GM23338 (cell line): ENCODE results near the gene USP28.

Experiments used
- CTCF ChIP-seq, 2 experiments: fragments of 200-600 bp in 1 of 2; sonication (generic) in 1 of 2; conservative IDR thresholded peaks; 2 replicates each; pipeline versions ENCODE4 v1.5.1 to v1.6.1; 2016 to 2017; ENCODE audit warnings: antibody characterized with exemption in 2 of 2, low read depth in 2 of 2, mild to moderate bottlenecking in 2 of 2, moderate library complexity in 1 of 2
- EZH2phosphoT487 ChIP-seq: fragments of 200-600 bp; sonication (generic); IDR thresholded peaks from one replicate; pipeline ENCODE4 v1.8.1; 2018; ENCODE audit warnings: antibody characterized with exemption; ENCODE audit not compliant: unreplicated experiment
- JUNB ChIP-seq: IDR thresholded peaks from one replicate; pipeline ENCODE4 v1.6.1; 2016; ENCODE audit warnings: antibody characterized with exemption; ENCODE audit not compliant: unreplicated experiment
- POLR2AphosphoS5 ChIP-seq: IDR thresholded peaks from 2 replicates; pipeline ENCODE4 v1.6.1; 2016; ENCODE audit warnings: antibody characterized with exemption, low read depth
- TF ChIP-seq, protein P1 (sequence below): IDR thresholded peaks from 2 replicates; pipeline ENCODE4 v1.6.1; 2016; ENCODE audit warnings: antibody characterized with exemption

GRCh38 chr11:113817626-113818025, 57.7 kb downstream of the USP28 start:
- TF ChIP-seq, protein P1, sequence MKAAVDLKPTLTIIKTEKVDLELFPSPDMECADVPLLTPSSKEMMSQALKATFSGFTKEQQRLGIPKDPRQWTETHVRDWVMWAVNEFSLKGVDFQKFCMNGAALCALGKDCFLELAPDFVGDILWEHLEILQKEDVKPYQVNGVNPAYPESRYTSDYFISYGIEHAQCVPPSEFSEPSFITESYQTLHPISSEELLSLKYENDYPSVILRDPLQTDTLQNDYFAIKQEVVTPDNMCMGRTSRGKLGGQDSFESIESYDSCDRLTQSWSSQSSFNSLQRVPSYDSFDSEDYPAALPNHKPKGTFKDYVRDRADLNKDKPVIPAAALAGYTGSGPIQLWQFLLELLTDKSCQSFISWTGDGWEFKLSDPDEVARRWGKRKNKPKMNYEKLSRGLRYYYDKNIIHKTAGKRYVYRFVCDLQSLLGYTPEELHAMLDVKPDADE = no peak
- TF ChIP-seq CTCF (conservative IDR thresholded peaks at IDR 0.05; ENCODE audit: low read depth in 2 of 2) = no peak
- no peak for TF ChIP-seq POLR2AphosphoS5
- no peak for TF ChIP-seq JUNB
- no peak for TF ChIP-seq EZH2phosphoT487
